Measurements from ENCODE around the gene ABCC2. TPM values are rescaled to one million over a fixed set of nuclear protein-coding genes. Genes with fewer than 3 reads are reported as not detected.

The ABCC2 gene
- total RNA-seq, 2 donors from 2014 or later, result 1.2 TPM

DNA sequence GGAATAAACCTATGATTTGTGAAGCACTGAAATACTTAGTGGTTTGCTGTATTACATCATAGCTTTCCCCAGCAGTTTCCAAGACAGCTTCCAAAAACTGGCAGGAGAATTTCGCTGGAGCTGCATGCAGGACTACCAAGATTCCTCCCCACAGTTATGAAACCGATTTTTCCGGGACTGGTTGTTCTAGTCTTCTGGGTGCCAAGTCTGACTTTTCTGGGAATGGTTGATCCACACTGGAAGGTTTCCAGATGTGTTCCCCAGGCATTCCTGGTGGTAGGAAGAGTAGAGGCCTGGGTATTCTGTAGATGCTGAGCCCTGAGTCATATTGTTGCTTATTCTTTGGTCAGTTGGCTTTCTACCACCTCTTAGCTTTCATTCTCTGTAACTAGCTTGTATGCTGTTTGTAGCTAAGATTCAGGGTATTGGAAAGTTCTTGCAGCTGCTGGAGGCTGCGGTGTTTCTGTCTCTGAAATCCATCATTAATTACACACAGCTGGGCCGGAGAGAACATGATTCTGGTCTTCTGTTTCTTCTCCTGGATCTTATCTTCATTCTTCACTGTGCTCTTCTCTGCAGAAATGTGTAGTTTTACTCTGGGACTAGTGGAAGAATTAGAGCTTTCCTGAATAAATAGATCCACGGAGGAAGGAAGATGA lies 6.3 kb downstream of the ABCC2 start:
- Mint-ChIP-seq H3K36me3 (peaks cover 0 to 13% of the 10 kb centered on the region in 2 donors), H3K27ac (no peak overlapping the region), H3K9me3 (no peaks in the 10 kb centered on the region)
- no peak for DNase-seq (ENCODE audit: low spot score in 2 of 2)
- ATAC-seq, result no peak

DNA sequence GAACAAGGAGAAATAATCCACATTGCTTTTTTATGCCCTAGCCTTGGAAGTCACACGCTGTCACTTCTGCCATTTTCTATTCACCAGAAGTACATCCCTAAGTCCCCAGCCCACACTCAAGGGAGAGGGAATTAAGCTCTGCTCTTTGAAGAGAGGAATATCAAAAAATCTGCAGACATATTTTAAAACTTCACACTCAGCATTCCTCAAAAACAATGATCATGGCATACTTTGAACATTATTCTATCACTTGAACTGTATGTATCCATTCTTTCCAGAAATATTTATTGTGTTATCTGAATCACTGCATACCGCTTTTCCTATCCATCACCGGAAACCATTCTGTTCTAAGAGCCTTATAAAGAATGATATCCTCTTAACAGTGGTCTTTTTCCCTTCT lies 9.4 kb downstream of the ABCC2 start:
- ATAC-seq (no peak), DNase-seq (ENCODE audit: low spot score in 2 of 2) (no peak)
- Mint-ChIP-seq H3K9me3 (no peaks in the 10 kb centered on the region), H3K27ac (no peak overlapping the region), H3K36me3 (peaks cover 0 to 4% of the 10 kb centered on the region in 2 donors)

DNA sequence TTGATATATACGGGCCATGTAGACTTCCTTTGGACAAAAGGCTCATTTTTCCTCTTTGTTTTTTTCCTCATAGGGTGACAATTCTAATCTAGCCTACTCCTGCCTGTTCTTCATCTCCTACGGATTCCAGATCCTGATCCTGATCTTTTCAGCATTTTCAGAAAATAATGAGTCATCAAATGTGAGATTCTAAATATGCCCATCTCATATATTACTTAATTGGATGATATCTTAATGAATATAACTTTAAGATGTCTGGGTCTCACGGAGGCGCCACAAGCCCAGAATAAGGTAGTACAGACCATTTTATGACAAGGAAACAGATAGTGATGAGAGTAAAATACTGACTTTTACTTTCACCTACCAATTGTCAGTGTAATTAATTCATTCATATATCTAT lies 11.4 kb downstream of the ABCC2 start:
- H3K27ac Mint-ChIP-seq, result no peak overlapping the region
- ATAC-seq (no peak), DNase-seq (ENCODE audit: low spot score in 2 of 2) (no peak)
- no peaks in the 10 kb centered on the region for H3K9me3 Mint-ChIP-seq
- H3K36me3 Mint-ChIP-seq, result no peaks in the 10 kb centered on the region

GRCh38 chr10:99796928-99797327 lies 14.5 kb downstream of the ABCC2 start:
- Mint-ChIP-seq H3K36me3 (no peaks in the 10 kb centered on the region), H3K9me3 (no peaks in the 10 kb centered on the region), H3K27ac (no peak overlapping the region)
- no peak for ATAC-seq
- no peak for DNase-seq (ENCODE audit: low spot score in 2 of 2)

- Mint-ChIP-seq H3K9me3 (no peaks in the 10 kb centered on the region), H3K27ac (no peak overlapping the region), H3K36me3 (no peaks in the 10 kb centered on the region)
- no peak for DNase-seq (ENCODE audit: low spot score in 2 of 2)
- ATAC-seq, result no peak
Observed at GRCh38 chr10:99798031-99798430, 15.6 kb downstream of the ABCC2 start.

- Mint-ChIP-seq H3K9me3 (no peaks in the 10 kb centered on the region), H3K27ac (peak overlapping the region in 1 of 2 donors; percentile 67), H3K36me3 (no peaks in the 10 kb centered on the region)
- no peak for DNase-seq (ENCODE audit: low spot score in 2 of 2)
- ATAC-seq, result no peak
Observed at GRCh38 chr10:99798920-99799319, 16.5 kb downstream of the ABCC2 start.

DNA sequence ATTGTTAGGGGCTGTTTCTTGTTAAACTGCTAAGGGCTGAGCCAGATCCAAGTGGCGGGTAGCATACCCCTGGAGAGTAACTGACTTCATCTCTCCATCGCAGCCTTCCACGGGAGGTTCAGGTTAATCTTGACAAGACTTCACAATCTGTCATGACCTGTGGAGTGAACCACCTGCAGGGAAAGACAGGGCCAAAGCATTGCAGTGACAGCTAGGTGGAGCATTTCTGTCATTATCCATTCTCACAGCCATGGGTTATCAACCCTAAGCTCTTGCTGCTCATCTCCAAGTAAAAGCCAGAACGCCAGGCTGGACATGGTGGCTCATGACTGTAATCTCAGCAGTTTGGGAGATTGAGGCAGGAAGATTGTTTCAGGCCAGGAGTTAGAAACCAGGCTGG lies 17.2 kb downstream of the ABCC2 start:
- Mint-ChIP-seq H3K9me3 (no peaks in the 10 kb centered on the region), H3K27ac (no peak overlapping the region), H3K36me3 (no peaks in the 10 kb centered on the region)
- ATAC-seq (no peak), DNase-seq (ENCODE audit: low spot score in 2 of 2) (no peak)

- no peaks in the 10 kb centered on the region for H3K36me3 Mint-ChIP-seq
- ATAC-seq (no peak), DNase-seq (ENCODE audit: low spot score in 2 of 2) (no peak)
Observed at GRCh38 chr10:99804471-99804870, 22.0 kb downstream of the ABCC2 start.

DNA sequence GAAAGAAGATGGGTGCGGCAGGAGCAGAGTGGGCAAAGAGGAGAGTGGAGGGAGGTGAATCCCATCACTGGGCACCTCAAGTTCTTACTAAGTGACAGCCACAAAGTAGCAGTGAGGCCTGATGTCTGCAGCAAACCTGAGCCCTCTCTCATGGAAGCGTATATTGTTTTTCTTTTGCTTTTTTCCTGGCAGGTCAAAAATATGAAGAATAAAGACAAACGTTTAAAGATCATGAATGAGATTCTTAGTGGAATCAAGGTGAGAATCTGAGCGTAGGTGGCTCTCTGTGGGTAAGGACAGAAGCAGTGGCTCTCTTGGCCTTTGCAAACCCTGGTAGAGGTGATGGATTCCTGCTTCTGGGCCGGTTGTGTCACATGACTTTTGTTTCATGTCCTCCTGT lies 22.8 kb downstream of the ABCC2 start:
- Mint-ChIP-seq H3K36me3 (no peaks in the 10 kb centered on the region), H3K9me3 (no peaks in the 10 kb centered on the region), H3K27ac (peak overlapping the region; percentile 3 to 9)
- DNase-seq (ENCODE audit: low spot score in 2 of 2), result no peak
- ATAC-seq, result no peak

More at GRCh38 chr10:99804471-99804870, 22.0 kb downstream of the ABCC2 start:
- no peaks in the 10 kb centered on the region for H3K9me3 Mint-ChIP-seq
- peak overlapping the region in 1 of 2 donors; percentile 3 for H3K27ac Mint-ChIP-seq

DNA sequence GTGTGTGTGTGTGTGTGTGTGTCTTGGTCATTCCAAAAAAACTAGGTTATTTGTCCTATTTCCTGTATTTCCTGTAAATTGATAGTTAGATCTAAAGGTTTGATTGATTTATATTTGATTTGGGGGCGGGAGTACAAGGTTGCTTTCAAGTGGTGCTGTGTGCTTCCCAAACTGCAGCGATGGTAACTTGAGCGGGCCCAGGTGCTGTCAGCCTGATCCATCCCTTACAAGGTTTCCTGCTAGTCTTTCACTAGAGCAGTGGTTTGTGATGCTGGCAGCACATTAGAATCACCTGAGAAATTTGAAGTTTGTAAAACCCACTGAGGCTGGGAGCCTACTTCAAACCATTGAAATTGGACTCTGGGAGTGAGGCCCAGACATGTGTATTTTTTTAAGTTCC lies 23.7 kb downstream of the ABCC2 start:
- DNase-seq (ENCODE audit: low spot score in 2 of 2) (no peak), ATAC-seq (no peak)
- Mint-ChIP-seq H3K27ac (no peak overlapping the region), H3K36me3 (no peaks in the 10 kb centered on the region), H3K9me3 (no peaks in the 10 kb centered on the region)

DNA sequence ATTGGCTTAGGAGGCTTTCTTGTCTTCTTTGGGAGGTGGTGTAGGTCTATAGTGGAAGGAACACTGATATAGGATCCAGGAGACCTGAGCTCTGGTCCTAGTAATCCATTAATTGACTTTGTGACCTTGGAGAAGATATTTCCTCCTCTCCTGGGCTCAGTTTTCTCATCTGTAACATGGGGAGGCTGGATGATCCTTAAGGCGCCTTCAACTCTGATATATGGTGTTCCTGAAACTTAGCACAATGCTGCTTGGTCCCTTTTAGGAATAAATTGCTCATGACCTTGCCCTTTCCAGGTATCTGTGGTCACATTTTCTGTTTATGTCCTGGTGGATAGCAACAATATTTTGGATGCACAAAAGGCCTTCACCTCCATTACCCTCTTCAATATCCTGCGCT lies 25.3 kb downstream of the ABCC2 start:
- Mint-ChIP-seq H3K36me3 (no peaks in the 10 kb centered on the region), H3K27ac (no peak overlapping the region), H3K9me3 (no peaks in the 10 kb centered on the region)
- ATAC-seq (no peak), DNase-seq (ENCODE audit: low spot score in 2 of 2) (no peak)

DNA sequence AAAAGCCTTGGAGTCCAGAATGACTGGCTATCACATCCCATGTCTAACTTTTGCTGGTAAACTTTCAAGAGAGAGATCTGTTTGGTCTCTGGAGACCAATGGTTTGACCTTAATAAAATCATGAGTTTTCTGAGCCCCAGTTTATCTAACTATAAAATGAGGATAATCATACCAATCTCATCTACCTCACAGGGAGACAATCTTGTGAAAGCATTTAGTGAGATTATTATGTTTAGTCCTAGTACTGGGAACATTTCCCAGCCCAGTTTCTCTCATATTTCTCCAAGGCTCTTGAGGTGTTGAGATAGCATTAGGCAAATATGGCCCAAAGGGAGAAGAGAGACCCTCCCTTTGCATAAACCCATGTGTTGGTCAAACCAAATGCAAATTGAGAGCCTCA lies 25.8 kb downstream of the ABCC2 start:
- DNase-seq (ENCODE audit: low spot score in 2 of 2) (no peak), ATAC-seq (no peak)
- Mint-ChIP-seq H3K9me3 (no peaks in the 10 kb centered on the region), H3K27ac (peak overlapping the region in 1 of 2 donors; percentile 82), H3K36me3 (no peaks in the 10 kb centered on the region)

- Mint-ChIP-seq H3K36me3 (no peaks in the 10 kb centered on the region), H3K9me3 (no peaks in the 10 kb centered on the region), H3K27ac (no peak overlapping the region)
- ATAC-seq (no peak), DNase-seq (ENCODE audit: low spot score in 2 of 2) (no peak)
Observed at GRCh38 chr10:99809481-99809880, 27.0 kb downstream of the ABCC2 start.

- no peak for ATAC-seq
Observed at GRCh38 chr10:99809931-99810615, 27.6 kb downstream of the ABCC2 start.

DNA sequence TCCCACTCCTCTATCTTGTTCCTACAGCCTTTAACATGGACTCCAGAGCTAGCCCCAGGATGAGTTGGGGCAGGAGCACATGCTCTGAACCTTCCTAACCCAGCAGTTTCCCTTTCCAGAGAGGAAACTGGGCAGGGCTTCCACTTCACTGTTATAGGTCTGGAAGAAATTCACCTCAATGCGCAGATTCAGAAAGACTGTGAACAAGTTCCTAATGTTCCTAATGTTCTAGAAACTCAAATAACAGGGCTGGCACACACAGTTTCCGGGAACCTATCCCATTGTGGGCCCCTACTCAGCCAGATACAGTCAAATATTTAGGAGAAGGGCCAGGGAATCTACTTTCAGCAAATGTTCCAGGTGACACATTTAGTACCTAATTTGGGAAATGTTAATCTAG lies 29.7 kb downstream of the ABCC2 start:
- H3K27ac Mint-ChIP-seq, result peak overlapping the region in 1 of 2 donors; percentile 69
- no peaks in the 10 kb centered on the region for H3K9me3 Mint-ChIP-seq
- H3K36me3 Mint-ChIP-seq, result no peaks in the 10 kb centered on the region
- DNase-seq (ENCODE audit: low spot score in 2 of 2), result no peak
- no peak for ATAC-seq

More at GRCh38 chr10:99809931-99810615, 27.6 kb downstream of the ABCC2 start:
- no peaks in the 10 kb centered on the region for H3K36me3 Mint-ChIP-seq
- no peaks in the 10 kb centered on the region for H3K9me3 Mint-ChIP-seq
- no peak overlapping the region for H3K27ac Mint-ChIP-seq
- no peak for DNase-seq (ENCODE audit: low spot score in 2 of 2)

GRCh38 chr10:99814143-99814542 lies 31.7 kb downstream of the ABCC2 start:
- Mint-ChIP-seq H3K36me3 (no peaks in the 10 kb centered on the region), H3K27ac (no peak overlapping the region), H3K9me3 (no peaks in the 10 kb centered on the region)
- no peak for ATAC-seq
- DNase-seq (ENCODE audit: low spot score in 2 of 2), result no peak

GRCh38 chr10:99815621-99816020 lies 33.2 kb downstream of the ABCC2 start:
- no peak for ATAC-seq
- Mint-ChIP-seq H3K9me3 (no peaks in the 10 kb centered on the region), H3K36me3 (no peaks in the 10 kb centered on the region), H3K27ac (no peak overlapping the region)
- no peak for DNase-seq (ENCODE audit: low spot score in 2 of 2)

DNA sequence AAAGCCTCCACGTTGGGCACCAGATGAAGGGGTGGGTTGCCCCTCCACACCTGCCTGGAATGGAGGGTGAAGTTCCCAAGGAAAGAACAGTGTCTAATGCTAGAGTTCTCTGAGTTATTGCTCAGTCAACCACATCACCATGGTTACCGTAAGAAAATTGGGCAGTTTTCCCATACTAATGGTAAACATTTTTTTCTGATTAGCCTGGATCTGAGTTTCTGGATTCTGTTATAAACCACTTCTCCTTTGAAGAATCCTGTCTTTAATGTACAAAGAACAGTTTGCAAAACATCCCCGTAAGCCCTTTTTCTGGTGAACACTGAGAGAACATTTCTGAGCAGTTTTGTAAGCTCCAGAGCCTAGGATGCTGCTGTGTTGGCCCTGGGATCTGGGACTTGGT lies 45.5 kb downstream of the ABCC2 start:
- Mint-ChIP-seq H3K36me3 (peaks cover 0 to 11% of the 10 kb centered on the region in 2 donors), H3K27ac (no peak overlapping the region), H3K9me3 (peaks cover 3 to 7% of the 10 kb centered on the region in 2 donors)
- DNase-seq (ENCODE audit: low spot score in 2 of 2) (no peak), ATAC-seq (no peak)
